Stimulated activated effector memory CD8-positive, alpha-beta T cell treated with anti-CD3 and anti-CD28 coated beads, Interleukin-12 subunit alpha, Interleukin-12 subunit beta, amount 100 ng/mL, for 72 hours (primary cell): ENCODE results near the gene CUL3.

Experiments
- ATAC-seq: fragments of 150-1000 bp; cut with Tn5 transposase; 2 replicates; pipeline ENCODE4 v1.10.0; 2021
- DNase-seq, 2 donors: peaks; one replicate each; pipeline ENCODE4 v3.0.0; 2021 to 2022; ENCODE audit warnings: low spot score in 2 of 2
- H3K27ac Mint-ChIP-seq: one replicate; pipeline ENCODE4 v1.8.0; 2022; ENCODE audit warnings: mild to moderate bottlenecking, mixed read lengths
- H3K36me3 Mint-ChIP-seq: one replicate; pipeline ENCODE4 v1.8.0; 2022; ENCODE audit warnings: mild to moderate bottlenecking, mixed read lengths
- H3K4me1 Mint-ChIP-seq: one replicate; pipeline ENCODE4 v1.8.0; 2022; ENCODE audit warnings: mixed read lengths
- H3K4me3 Mint-ChIP-seq: one replicate; pipeline ENCODE4 v1.8.0; 2022; ENCODE audit warnings: mild to moderate bottlenecking, mixed read lengths
- H3K9me3 Mint-ChIP-seq: one replicate; pipeline ENCODE4 v1.8.0; 2022; ENCODE audit warnings: mixed read lengths

The CUL3 gene

GRCh38 chr2:224565452-224566035 lies 19.6 kb downstream of the CUL3 start:
- DNase-seq (no peak), ATAC-seq (no peak)
- Mint-ChIP-seq H3K9me3 (peaks cover 4% of the 10 kb centered on the region), H3K36me3 (peaks cover 10% of the 10 kb centered on the region), H3K4me1 (peaks cover 63% of the 10 kb centered on the region), H3K27ac (peak overlapping the region; percentile 51), H3K4me3 (no peak overlapping the region)

DNA sequence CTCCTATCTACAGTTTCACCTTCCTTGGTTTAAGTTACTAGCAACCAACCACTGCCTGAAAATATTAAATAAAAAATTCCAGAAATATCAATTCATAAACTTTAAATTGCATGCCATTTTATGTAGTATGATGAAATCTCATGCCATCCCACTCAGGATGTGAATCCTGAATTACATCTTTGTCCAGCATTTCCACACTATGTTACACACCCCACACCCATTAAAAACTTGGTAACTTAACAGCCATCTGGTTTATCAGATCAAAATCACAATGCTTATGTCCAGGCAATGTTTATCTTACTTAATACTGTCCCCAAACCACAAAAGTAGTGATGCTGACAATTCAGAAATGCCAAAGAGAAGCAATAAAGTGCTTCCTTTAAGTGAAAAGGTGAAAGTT lies 21.6 kb downstream of the CUL3 start:
- Mint-ChIP-seq H3K27ac (no peak overlapping the region), H3K9me3 (peaks cover 4% of the 10 kb centered on the region)

GRCh38 chr2:224562831-224563230 lies 22.3 kb downstream of the CUL3 start:
- no peak overlapping the region for H3K4me3 Mint-ChIP-seq
- no peak overlapping the region for H3K27ac Mint-ChIP-seq
- peaks cover 59% of the 10 kb centered on the region for H3K4me1 Mint-ChIP-seq
- peaks cover 2% of the 10 kb centered on the region for H3K9me3 Mint-ChIP-seq
- ATAC-seq (no peak), DNase-seq (no peak)
- H3K36me3 Mint-ChIP-seq: peaks cover 15% of the 10 kb centered on the region

More for the DNA sequence above, 21.6 kb downstream of the CUL3 start:
- Mint-ChIP-seq H3K4me3 (no peak overlapping the region), H3K4me1 (peaks cover 56% of the 10 kb centered on the region), H3K36me3 (peaks cover 10% of the 10 kb centered on the region)
- no peak for DNase-seq
- ATAC-seq: no peak

DNA sequence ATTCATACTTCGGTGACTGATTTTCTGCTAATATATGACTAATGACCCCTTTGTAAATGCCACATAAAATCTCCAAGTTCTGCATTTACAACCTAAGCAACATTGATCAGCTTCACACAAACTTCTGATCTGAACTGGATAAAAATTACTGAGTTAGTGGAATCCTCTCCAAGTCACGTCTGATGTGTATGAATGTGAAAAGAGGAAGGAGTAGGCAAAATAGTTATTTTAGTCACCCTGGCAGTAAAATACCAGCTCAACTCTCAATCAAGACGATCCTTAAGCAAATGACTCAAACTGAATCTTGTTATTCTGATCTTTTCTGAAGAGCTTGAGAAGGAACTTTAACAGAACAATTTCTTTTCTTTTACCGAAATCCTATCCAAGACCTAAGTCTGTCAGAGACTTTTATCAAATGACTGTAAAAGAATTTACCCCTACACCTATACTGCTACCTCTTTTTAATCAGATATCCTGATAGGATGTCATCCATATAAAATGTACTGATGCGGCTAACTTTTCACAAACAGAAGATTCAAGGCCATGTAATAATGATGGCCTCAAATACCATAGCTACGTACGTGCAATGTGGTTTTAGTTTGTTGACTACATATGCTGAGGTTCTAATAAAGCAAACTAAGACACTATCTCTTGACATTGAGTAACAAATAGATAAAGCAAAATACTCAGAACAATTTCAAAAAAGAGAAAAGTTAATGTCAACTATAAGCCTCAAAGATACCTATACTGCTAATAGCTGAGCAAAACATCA lies 23.7 kb downstream of the CUL3 start:
- ATAC-seq (peak; percentile 93), DNase-seq (no peak)
- H3K36me3 Mint-ChIP-seq: peaks cover 20% of the 10 kb centered on the region
- no peaks in the 10 kb centered on the region for H3K9me3 Mint-ChIP-seq
- H3K4me1 Mint-ChIP-seq: peaks cover 50% of the 10 kb centered on the region
- no peak overlapping the region for H3K4me3 Mint-ChIP-seq
- H3K27ac Mint-ChIP-seq: no peak overlapping the region

DNA sequence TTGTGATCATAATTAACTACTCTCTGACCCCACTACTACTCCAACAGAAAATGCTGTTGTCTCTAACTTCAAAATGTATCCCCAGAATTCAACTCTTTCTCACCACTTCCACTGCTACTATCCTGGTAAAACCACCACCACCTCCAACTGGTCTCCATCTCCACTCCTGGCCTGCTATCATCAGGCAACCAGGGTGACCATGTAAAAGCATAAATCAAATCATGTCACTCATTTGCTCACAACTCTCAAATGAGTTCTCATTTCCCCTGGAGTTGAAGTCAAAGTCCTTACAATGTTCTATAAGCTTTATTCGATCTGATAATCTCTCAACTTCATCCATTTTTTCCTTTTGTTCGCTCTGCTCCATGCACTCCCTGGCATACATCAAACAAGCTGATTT lies 24.6 kb downstream of the CUL3 start:
- Mint-ChIP-seq H3K9me3 (no peaks in the 10 kb centered on the region), H3K27ac (no peak overlapping the region), H3K36me3 (peaks cover 29% of the 10 kb centered on the region), H3K4me1 (peaks cover 50% of the 10 kb centered on the region), H3K4me3 (no peak overlapping the region)
- ATAC-seq: no peak
- DNase-seq: no peak

GRCh38 chr2:224557610-224558009 lies 27.6 kb downstream of the CUL3 start:
- H3K36me3 Mint-ChIP-seq: peaks cover 31% of the 10 kb centered on the region
- no peak overlapping the region for H3K4me3 Mint-ChIP-seq
- H3K27ac Mint-ChIP-seq: no peak overlapping the region
- H3K9me3 Mint-ChIP-seq: no peaks in the 10 kb centered on the region
- DNase-seq: no peak
- no peak for ATAC-seq
- peaks cover 42% of the 10 kb centered on the region for H3K4me1 Mint-ChIP-seq

- DNase-seq: no peak
- no peak for ATAC-seq
- no peak overlapping the region for H3K27ac Mint-ChIP-seq
- H3K36me3 Mint-ChIP-seq: peaks cover 35% of the 10 kb centered on the region
- H3K9me3 Mint-ChIP-seq: no peaks in the 10 kb centered on the region
- peaks cover 40% of the 10 kb centered on the region for H3K4me1 Mint-ChIP-seq
- no peak overlapping the region for H3K4me3 Mint-ChIP-seq
Measured at GRCh38 chr2:224556381-224556780, 28.8 kb downstream of the CUL3 start.

DNA sequence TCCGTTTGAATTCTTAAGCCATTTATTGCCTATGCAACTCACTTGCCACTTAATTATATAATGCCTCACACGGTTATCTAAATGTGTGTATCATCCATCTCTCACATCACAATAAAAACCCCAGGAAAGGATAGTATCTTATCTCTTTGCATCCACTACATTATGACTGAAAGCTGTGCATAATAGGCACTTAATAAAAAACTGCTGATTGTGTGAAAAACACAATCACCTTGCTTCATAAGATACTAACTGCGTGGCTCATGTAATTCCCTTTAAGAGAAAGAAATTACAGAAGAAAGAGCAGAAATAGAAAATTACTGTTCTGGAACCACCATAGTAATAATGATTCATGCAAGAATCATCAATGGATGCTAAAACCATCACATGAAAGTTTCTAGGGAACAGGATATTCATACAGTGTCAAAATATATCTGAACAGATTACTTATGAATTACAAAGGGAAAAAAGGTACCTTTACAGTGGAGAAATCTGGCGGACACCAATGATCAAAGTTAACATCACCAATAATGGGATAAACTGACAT lies 29.3 kb downstream of the CUL3 start:
- DNase-seq: no peak
- peaks cover 37% of the 10 kb centered on the region for H3K36me3 Mint-ChIP-seq
- no peak overlapping the region for H3K4me3 Mint-ChIP-seq
- peak overlapping the region; percentile 9 for H3K27ac Mint-ChIP-seq
- peaks cover 41% of the 10 kb centered on the region for H3K4me1 Mint-ChIP-seq
- ATAC-seq: no peak
- H3K9me3 Mint-ChIP-seq: no peaks in the 10 kb centered on the region

DNA sequence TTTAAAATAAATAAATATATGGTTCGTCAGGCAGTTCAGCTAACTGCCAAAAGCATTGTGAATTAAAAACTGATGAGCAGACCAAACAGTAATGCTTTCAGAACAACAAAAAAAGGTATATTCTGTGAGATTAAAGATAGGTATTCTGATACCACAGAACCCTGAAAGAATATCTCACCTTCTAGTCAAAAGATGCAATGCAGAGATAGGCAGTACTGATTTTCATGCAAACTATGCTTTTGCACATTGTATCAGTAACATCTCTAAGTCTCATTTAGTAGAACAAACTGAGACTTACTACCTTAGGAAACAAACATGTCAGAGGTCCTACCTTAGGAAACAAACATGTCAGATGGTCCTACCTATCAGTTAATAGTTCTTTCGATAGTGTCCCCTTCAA lies 32.4 kb downstream of the CUL3 start:
- Mint-ChIP-seq H3K36me3 (peaks cover 51% of the 10 kb centered on the region), H3K4me3 (no peak overlapping the region), H3K9me3 (no peaks in the 10 kb centered on the region), H3K4me1 (peaks cover 39% of the 10 kb centered on the region), H3K27ac (no peak overlapping the region)
- ATAC-seq (no peak), DNase-seq (no peak)

DNA sequence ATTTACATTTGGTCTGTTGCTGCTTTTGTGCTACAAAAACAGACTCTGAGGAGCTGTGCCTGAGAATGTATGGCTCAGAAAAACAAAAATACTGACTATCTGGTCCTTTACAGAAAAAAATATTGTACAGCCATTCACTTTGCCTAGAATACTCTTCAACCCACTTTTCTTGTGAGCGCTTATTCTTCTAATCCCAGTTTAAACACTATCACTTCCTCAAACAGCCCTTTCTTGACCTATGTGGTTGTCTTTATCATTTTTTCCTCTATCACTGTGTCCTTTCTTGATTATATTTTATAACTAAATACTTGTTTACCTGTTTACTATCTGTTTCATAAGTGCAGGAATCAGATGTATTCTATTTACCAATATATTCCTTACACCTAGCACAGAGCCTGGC lies 33.5 kb downstream of the CUL3 start:
- H3K27ac Mint-ChIP-seq: no peak overlapping the region
- no peaks in the 10 kb centered on the region for H3K9me3 Mint-ChIP-seq
- H3K36me3 Mint-ChIP-seq: peaks cover 45% of the 10 kb centered on the region
- H3K4me3 Mint-ChIP-seq: no peak overlapping the region
- no peak for DNase-seq
- ATAC-seq: no peak
- H3K4me1 Mint-ChIP-seq: peaks cover 44% of the 10 kb centered on the region

DNA sequence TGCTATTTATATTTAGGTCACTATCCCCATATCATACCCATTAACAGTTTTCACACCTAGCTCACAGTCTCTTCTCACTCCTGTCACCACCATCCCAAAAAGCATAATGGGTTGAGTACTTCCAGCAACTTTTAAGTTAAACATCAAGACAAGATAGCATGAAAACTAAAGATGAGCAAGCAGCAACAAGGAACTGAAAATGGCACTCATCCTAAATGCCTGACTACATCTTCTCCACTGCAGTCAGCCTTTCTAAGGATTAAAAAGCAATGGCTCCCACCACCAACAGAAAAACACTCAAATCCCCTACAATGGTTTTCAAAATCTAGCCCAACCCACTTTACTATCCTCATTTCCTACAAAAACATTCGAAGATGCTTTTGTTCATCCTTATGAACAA lies 38.2 kb downstream of the CUL3 start:
- Mint-ChIP-seq H3K4me3 (no peak overlapping the region), H3K9me3 (no peaks in the 10 kb centered on the region), H3K4me1 (peaks cover 31% of the 10 kb centered on the region), H3K36me3 (peaks cover 31% of the 10 kb centered on the region), H3K27ac (peak overlapping the region; percentile 1)
- ATAC-seq: no peak
- DNase-seq: no peak

DNA sequence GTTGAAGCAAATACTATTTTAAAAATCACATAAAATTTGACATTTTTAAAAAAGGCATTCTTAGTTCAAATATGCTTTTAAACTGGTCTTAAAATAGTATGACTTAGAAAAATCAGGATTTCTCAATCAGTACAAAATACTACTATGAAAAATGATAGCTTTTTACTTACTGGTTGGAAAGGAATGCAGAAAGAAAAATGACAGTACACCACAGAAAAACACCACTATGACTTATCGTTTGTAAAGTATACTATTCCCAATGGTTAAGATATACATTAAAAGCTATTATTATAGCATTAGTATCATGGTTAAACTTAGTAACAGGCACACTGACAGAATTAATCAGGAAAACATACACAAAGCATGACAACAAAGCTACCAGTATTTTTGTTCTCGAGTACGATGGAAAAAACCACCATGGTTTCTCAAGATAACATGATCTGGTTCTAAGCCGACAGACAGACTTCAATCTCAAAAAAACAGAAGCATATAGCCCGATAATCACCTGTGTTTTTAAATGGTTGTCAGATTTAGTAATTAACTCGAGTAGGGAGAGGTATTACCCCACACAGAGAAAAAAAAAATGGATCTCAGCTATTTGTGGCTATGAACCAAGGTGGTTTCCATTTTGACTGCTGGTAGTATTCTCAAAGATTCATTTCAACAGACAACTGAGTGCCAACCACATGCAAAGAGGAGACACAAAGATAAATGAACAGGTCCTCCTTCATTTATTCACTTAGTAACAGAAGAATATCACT lies 39.1 kb downstream of the CUL3 start:
- Mint-ChIP-seq H3K4me3 (no peak overlapping the region), H3K27ac (peak overlapping the region; percentile 54), H3K9me3 (no peaks in the 10 kb centered on the region), H3K36me3 (peaks cover 39% of the 10 kb centered on the region), H3K4me1 (peaks cover 39% of the 10 kb centered on the region)
- no peak for DNase-seq
- ATAC-seq: peak; percentile 59

DNA sequence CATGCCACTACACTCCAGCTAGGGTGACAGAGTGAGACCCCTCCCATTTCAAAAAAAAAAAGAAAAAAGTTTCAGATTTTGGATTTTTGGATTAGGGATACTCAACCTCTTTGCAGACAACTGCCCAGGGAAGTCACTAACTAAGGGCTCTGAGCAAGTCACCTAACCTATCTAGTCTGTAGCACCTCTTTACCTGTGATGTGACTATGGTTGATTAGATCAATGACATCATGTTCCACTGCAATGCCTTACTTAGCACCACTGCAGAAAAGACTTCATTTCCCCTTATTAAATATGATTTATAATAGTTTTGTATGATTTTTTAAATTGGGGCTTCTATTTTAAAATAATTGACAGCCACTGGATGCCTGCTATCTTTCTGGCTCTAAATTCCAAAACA lies 41.2 kb downstream of the CUL3 start:
- H3K9me3 Mint-ChIP-seq: no peaks in the 10 kb centered on the region
- H3K36me3 Mint-ChIP-seq: peaks cover 42% of the 10 kb centered on the region
- no peak overlapping the region for H3K4me3 Mint-ChIP-seq
- DNase-seq (no peak), ATAC-seq (no peak)
- H3K4me1 Mint-ChIP-seq: peaks cover 52% of the 10 kb centered on the region
- no peak overlapping the region for H3K27ac Mint-ChIP-seq

DNA sequence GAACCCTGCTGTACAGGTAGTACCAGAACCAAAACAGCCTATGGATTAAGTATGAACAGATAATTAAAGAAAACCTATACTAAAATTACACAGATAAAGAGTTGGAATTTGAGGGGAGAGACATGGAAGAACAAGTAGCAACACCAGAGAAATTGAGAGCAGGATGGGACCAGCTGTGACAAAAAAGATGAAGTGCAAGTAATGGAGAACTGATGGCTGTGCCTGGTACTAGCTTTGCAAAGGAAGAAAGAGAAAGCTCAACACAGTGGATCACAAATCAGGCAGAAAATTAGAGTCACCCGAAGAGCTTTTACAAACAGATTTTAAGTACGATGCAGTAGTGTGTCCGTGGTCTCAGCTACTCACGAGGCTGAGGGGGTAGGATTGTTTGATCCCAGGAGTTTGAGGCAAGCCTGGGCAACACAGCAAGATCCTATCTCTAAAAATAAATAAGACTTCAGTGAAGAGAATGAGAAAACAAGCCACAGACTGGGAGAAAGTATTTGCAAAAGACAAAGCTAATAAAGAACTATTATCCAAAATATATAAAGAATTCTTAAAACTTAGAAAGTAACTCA lies 46.5 kb downstream of the CUL3 start:
- peaks cover 54% of the 10 kb centered on the region for H3K4me1 Mint-ChIP-seq
- DNase-seq (no peak), ATAC-seq (no peak)
- no peaks in the 10 kb centered on the region for H3K9me3 Mint-ChIP-seq
- no peak overlapping the region for H3K4me3 Mint-ChIP-seq
- peaks cover 60% of the 10 kb centered on the region for H3K36me3 Mint-ChIP-seq
- H3K27ac Mint-ChIP-seq: no peak overlapping the region

- no peak for DNase-seq
- H3K9me3 Mint-ChIP-seq: no peaks in the 10 kb centered on the region
- ATAC-seq: peak; percentile 61
- peaks cover 46% of the 10 kb centered on the region for H3K4me1 Mint-ChIP-seq
- H3K4me3 Mint-ChIP-seq: no peak overlapping the region
- peak overlapping the region; percentile 69 for H3K27ac Mint-ChIP-seq
- H3K36me3 Mint-ChIP-seq: peaks cover 56% of the 10 kb centered on the region
Measured at GRCh38 chr2:224532931-224533330, 52.2 kb downstream of the CUL3 start.
